Measurements from ENCODE around the gene ITSN1. TPM values are rescaled to one million over a fixed set of nuclear protein-coding genes. Genes with fewer than 3 reads are reported as not detected.

Gene ITSN1
- polyA plus RNA-seq, 1 donor from 2014 or later: 35.1 TPM

Other genes with a start within 250 kb of the ITSN1 start
- 57.2 and 70.0 TPM in 2 replicates for gene IFNGR2, start 239.1 kb upstream of the ITSN1 start, polyA plus RNA-seq
- 69.4 and 71.8 TPM in 2 replicates for gene TMEM50B, start 162.5 kb upstream of the ITSN1 start, polyA plus RNA-seq
- 5.5 and 6.0 TPM in 2 replicates for gene DNAJC28, start 150.8 kb upstream of the ITSN1 start, polyA plus RNA-seq
- gene GART, start 100.4 kb upstream of the ITSN1 start, polyA plus RNA-seq: 87.5 and 107 TPM in 2 replicates
- gene SON, start 99.5 kb upstream of the ITSN1 start, polyA plus RNA-seq: 121 and 123 TPM in 2 replicates
- 46.2 and 56.6 TPM in 2 replicates for gene DONSON, start 53.8 kb upstream of the ITSN1 start, polyA plus RNA-seq
- 40.5 and 54.3 TPM in 2 replicates for gene CRYZL1, start 760 bp upstream of the ITSN1 start, polyA plus RNA-seq